22Rv1 (cell line): ENCODE measurements around the gene PRXL2A.

Experiments
- H3K27ac ChIP-seq: fragments of 450-650 bp; 2 replicates; pipeline ENCODE4 v1.5.1; 2017
- CTCF ChIP-seq: fragments of 450-650 bp; IDR thresholded peaks from 2 replicates; pipeline ENCODE4 v1.5.1; 2017; ENCODE audit warnings: mild to moderate bottlenecking
- ZFX ChIP-seq: fragments of 450-650 bp; IDR thresholded peaks from 2 replicates; pipeline ENCODE4 v1.6.1; 2017; ENCODE audit warnings: antibody characterized with exemption, borderline replicate concordance

PRXL2A gene

GRCh38 chr10:80465451-80465835, 57.1 kb downstream of the PRXL2A start:
- H3K27ac ChIP-seq, result no peak overlapping the region
- TF ChIP-seq ZFX (no peak), CTCF (no peak)

- no peak overlapping the region for H3K27ac ChIP-seq
These were observed 57.7 kb downstream of the PRXL2A start for GRCh38 chr10:80465839-80466590.

DNA sequence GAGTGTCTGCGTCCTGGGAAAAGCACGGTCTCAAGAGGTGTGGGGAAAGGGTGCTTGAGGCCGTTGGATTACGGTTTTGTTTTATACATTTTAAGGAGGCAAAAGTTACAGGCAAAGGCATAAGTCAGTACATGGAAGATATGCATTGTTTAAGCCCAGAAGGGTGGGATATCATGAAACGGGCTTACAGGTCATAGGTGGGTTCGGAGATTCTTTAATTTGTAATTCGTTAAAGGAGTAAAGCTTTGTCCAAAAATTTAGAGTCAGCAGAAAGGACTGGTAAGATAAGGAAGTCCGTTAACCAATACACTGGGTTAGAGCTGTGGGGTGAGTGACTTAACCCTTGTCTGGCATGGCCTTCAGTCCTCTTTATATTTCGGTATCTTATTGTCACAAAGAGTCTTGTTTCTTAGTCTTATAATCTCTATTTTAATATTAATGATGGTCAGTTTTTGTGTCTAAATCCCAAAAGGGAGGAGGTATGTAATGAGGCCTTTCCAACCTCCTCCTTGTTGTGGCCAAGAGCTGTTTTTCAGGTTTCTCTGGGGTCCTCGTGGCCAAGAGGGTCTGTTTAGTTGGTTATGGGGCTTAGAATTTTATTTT, 58.5 kb downstream of the PRXL2A start:
- no peak for TF ChIP-seq CTCF
- TF ChIP-seq ZFX, result no peak
- no peak overlapping the region for H3K27ac ChIP-seq

More at GRCh38 chr10:80465839-80466590, 57.7 kb downstream of the PRXL2A start:
- TF ChIP-seq ZFX, result no peak

GRCh38 chr10:80468002-80468401, 59.7 kb downstream of the PRXL2A start:
- no peak overlapping the region for H3K27ac ChIP-seq
- TF ChIP-seq CTCF, result no peak
- TF ChIP-seq ZFX, result no peak

DNA sequence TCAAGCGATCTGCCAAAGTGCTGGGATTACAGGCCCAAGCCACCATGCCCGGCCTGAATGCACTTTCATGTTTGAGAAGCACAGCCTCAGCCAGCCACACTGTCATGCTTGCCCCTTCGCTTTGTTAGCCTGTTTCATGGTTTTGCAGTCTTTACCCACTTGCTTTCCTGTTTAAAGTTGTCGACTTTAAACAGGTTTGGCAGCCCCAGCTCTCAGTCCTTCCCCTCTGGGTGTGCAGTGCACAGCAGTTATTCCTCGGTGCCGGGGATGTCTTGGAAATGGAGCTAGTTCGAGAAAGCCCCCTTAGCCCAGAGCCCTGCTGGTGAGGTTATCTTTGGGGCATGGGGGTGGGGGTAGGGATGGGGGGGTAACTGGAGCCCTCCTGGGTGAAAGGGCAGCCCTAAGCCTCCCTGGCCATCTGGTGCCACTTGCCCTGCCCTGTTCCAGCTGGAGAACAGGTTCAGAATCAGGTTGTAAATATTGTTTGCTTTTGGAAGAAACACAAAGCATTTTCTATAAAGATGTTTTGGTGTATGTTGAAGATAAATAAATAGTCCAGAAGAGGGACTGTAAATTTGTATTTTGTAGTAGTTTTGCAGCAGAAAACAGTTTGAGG, 60.6 kb downstream of the PRXL2A start:
- TF ChIP-seq ZFX, result no peak
- TF ChIP-seq CTCF, result no peak
- H3K27ac ChIP-seq, result no peak overlapping the region

DNA sequence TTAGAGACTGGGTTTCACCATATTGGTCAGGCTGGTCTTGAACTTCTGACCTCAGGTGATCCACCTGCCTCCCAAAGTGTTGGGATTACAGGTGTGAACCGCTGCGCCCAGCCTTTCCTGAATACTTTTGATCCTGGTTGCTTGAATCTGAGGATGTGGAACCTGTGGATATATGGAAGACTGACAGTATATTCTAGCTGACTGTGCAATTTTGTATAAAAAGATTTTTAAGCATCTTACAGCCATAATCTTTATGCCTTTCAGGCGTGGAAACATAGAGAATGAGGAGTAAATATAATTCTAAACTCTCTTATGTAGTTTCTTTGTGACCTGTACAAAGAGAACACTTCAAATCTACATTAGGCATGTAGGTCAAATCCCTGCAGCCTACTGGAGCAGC, 61.9 kb downstream of the PRXL2A start:
- no peak overlapping the region for H3K27ac ChIP-seq
- TF ChIP-seq ZFX (no peak), CTCF (0 out of 2 replicates have a peak, but pooled peaks have one; percentile 5)

- no peak for TF ChIP-seq ZFX
- TF ChIP-seq CTCF, result no peak
- no peak overlapping the region for H3K27ac ChIP-seq
These were observed 62.6 kb downstream of the PRXL2A start for GRCh38 chr10:80471001-80471400.
